ENCODE data around the gene HDGF. TPM values are rescaled to one million over a fixed set of nuclear protein-coding genes. Genes with fewer than 3 reads are reported as not detected.

The HDGF gene
- 100 to 1,000 TPM in 1 of 2 donors, 10 to 100 TPM in 1; 92.4 to 122 TPM for total RNA-seq

GRCh38 chr1:156751451-156751756 is at the start of gene HDGF:
HDGF (minus strand) TSS chr1:156751675; CDS start chr1:156751429, 246 bp downstream.
- TF ChIP-seq CTCF (IDR thresholded peaks at IDR 0.05) = no peak
- TF ChIP-seq POLR2A (IDR thresholded peaks at IDR 0.05) = peak in 1 of 3 donors; percentile 42
- Histone ChIP-seq H3K27ac (peak within 1 kb of the TSS; percentile 92 to 99 (median 98)), H3K4me1 (peaks cover 48% of the 10 kb centered on the region), H3K9me3 (no peaks in the 10 kb centered on the region), H3K36me3 (replicated peaks in 1 of 2; ENCODE audit: insufficient read depth in 1 of 2, low read depth in 2 of 2) (no peaks in the 10 kb centered on the region), H3K27me3 (no peaks in the 10 kb centered on the region), H3K4me3 (peak within 1 kb of the TSS; percentile 98)
- intact Hi-C loops (cut with DNase I) = no loop called here
- DNase-seq = no peak
- WGBS, 2 donors = 0% methylated on average over 17 of the region's 48 CpGs; no CpG with 5 or more reads in 1 of the 2 donors
- no peak for ATAC-seq

- Histone ChIP-seq H3K4me3 (no peak overlapping the region), H3K27me3 (no peaks in the 10 kb centered on the region), H3K27ac (no peak overlapping the region), H3K9me3 (no peaks in the 10 kb centered on the region), H3K36me3 (replicated peaks in 1 of 2; ENCODE audit: insufficient read depth in 1 of 2, low read depth in 2 of 2) (peaks cover 7 to 41% of the 10 kb centered on the region in 2 donors), H3K4me1 (no peaks in the 10 kb centered on the region)
- ATAC-seq (no peak), DNase-seq (peak in 3 of 4 donors; percentile 34 to 51 (median 51))
- intact Hi-C loops (cut with DNase I) = no loop called here
- TF ChIP-seq POLR2A (IDR thresholded peaks at IDR 0.05) (no peak), CTCF (IDR thresholded peaks at IDR 0.05) (peak; percentile 29 to 61 (median 59))
- 55 to 61% methylated on average over 4 of the region's 4 CpGs for WGBS, 2 donors
Observed at GRCh38 chr1:156797212-156797871, 45.9 kb upstream of the HDGF start.

- ATAC-seq = no peak
- Histone ChIP-seq H3K27ac (no peak overlapping the region), H3K27me3 (no peaks in the 10 kb centered on the region), H3K36me3 (replicated peaks in 1 of 2; ENCODE audit: insufficient read depth in 1 of 2, low read depth in 2 of 2) (peaks cover 7 to 45% of the 10 kb centered on the region in 2 donors), H3K9me3 (no peaks in the 10 kb centered on the region), H3K4me3 (no peak overlapping the region), H3K4me1 (no peaks in the 10 kb centered on the region)
- WGBS, 2 donors = 83 to 91% methylated on average over 8 of the region's 8 CpGs
- no peak for DNase-seq
- intact Hi-C loops (cut with DNase I) = no loop called here
- TF ChIP-seq CTCF (IDR thresholded peaks at IDR 0.05) = no peak
Observed at GRCh38 chr1:156796340-156797097, 45.0 kb upstream of the HDGF start.

GRCh38 chr1:156795787-156796186 is 44.3 kb upstream of the HDGF start:
- 34 to 37% methylated on average over 7 of the region's 7 CpGs for WGBS, 2 donors
- intact Hi-C loops (cut with DNase I) = no loop called here
- no peak for TF ChIP-seq CTCF (IDR thresholded peaks at IDR 0.05)

More at GRCh38 chr1:156795787-156796186, 44.3 kb upstream of the HDGF start:
- H3K9me3 ChIP-seq = no peaks in the 10 kb centered on the region
- H3K27ac ChIP-seq = no peak overlapping the region
- ATAC-seq (no peak), DNase-seq (no peak)
- H3K4me3 ChIP-seq = no peak overlapping the region
- H3K27me3 ChIP-seq = no peaks in the 10 kb centered on the region
- H3K36me3 ChIP-seq (replicated peaks in 1 of 2; ENCODE audit: insufficient read depth in 1 of 2, low read depth in 2 of 2) = peaks cover 11 to 47% of the 10 kb centered on the region in 2 donors
- H3K4me1 ChIP-seq = no peaks in the 10 kb centered on the region

Measured in body of pancreas (tissue), 4 donors.